Globus pallidus (tissue), 1 donor: ENCODE results near the gene BPTF.
"Not testable (repeated sequence)": the region's sequence is repeated elsewhere in the genome, so short reads cannot be mapped to it uniquely, and the experiment has no call there.

Experiments
- DNase-seq: peaks from one replicate; pipeline ENCODE4 v3.0.0-alpha.2; 2015; ENCODE audit warnings: low spot score

BPTF gene

DNA sequence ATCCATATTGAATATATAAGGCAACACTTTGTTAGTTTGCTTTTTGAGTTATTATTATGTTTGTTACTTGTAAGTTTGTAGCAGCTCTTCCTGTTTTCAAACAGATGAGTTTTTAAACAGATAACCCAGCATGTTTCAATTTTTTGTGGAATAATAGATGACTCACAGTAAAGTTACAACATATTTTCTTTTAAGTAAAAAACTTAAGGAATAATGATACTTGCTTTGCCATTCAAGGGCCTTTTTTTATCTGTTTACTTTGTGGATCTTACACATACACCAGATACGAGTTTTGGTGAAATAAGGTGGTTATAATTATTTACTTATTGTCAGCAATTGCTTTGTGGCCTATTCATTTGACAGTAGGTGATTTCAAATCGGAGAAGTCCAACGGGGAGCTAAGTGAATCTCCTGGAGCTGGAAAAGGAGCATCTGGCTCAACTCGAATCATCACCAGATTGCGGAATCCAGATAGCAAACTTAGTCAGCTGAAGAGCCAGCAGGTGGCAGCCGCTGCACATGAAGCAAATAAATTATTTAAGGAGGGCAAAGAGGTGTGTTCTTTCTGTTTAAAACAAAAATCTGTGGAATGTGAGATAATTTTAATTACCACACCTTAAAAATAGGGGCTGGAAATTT lies 66.3 kb downstream of the BPTF start:
- DNase-seq, result peak; percentile 12

DNA sequence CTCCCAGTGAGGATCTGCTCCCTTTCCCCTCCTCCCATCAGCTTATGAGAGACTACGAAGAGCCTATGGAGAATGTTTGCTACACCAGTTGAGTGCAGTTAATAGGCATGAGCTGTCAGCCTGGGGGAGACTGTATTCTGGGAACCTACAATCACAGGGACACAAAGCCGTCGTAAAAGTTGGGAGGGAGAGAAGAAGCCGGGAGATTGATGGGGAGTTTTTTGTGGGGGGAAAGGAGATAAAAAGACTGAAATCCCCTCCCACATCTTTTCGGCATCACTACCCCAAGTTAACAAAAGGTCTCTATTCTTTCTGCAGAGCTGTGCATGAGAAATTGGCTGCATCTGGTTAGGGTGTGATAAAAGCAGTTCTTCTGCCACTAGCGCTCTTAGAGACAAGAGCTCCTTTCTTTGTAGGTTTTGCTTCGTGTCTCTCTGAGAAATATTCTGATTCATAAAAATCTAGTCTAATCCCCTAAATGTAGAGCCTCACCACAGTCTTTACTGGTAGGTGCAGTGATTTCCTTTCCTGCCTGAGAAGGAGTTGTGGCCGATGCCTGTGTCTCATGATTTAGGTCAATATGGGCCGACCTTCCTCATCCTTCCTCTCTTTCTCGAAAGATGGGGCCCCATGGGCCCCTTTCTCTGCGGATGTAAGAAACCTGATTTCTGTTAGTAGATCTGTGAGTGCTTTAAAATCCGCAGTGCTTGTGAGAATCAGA lies 77.4 kb downstream of the BPTF start:
- peak; percentile 61 for DNase-seq

DNA sequence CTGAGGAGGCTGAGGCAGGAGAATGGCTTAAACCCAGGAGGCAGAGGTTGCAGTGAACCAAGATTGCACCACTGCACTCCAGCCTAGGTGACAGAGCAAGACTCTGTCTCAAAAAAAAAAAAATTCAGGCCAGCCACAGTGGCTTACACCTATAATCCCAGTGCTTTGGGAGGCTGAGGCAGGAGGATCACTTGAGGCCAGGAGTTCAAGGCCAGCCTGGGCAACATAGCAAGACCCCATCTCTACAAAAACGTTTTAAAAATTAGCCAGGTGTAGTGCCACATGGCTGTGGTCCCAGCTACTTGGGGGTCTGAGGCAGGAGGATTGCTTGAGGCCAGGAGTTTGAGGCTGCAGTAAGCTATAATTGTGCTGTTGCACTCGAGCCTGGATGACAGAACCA lies 80.0 kb downstream of the BPTF start:
- DNase-seq, result not testable (repeated sequence)

- DNase-seq, result not testable (repeated sequence)
Observed at GRCh38 chr17:67910117-67910803, 85.0 kb downstream of the BPTF start.

GRCh38 chr17:67911059-67911782 lies 85.9 kb downstream of the BPTF start:
- DNase-seq, result no peak

GRCh38 chr17:67912088-67912487 lies 86.8 kb downstream of the BPTF start:
- DNase-seq, result no peak

- no peak for DNase-seq
Observed at GRCh38 chr17:67912656-67913055, 87.4 kb downstream of the BPTF start.

DNA sequence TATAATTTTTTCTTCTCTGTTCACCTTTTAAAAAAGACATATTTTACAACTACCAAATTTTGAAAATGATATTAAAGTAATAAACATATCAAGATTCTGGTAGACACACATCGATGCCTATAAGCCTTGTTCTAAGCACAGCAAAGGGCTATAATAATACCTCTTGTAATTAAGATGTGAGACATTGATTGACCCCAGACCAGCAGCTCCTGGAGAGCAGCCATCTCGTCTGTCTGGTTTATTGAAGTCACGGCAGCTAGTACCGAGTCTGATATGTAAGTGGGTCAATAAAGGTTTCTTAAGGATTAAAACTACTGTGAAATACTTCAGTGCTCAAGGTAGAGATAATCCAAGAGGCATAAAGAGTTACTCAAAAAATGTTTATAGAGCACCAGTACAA lies 94.9 kb downstream of the BPTF start:
- DNase-seq, result no peak

DNA sequence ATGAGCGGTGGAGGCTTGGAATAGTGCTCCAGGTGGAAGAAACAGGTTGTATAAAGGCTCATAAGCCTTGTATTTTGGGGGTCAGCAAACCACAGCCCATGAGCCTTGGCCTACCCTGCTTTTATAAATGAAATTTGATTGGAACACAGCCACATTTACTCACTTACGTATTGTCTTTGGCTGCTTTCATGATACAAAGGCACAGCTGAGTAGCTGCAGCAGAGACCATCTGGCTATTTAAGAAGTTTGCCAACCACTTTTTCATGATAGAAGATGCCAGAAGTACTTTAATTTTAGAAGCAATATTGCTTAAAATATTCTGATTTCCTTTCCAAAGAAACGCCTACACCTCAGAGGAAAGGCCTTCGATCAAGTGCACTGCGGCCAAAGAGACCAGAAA lies 97.2 kb downstream of the BPTF start:
- DNase-seq, result peak; percentile 1

DNA sequence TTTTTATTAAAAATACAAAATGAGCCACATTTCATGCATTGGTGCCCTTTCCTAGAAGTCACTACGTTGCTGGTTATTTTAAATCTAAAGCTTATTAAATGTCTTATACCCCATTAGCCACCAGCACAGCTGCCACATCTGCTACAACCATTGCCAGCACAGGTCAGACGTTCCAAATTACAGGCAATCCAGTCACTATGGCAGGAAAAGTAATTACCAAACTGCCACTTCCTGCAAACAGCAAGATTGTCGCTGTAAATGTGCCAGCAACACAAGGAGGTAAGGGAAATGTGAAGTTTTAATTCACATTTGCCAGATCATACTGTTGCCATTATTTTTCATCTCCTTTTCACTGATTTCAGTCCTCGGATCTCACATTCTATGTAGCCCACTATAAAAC lies 103.5 kb downstream of the BPTF start:
- DNase-seq, result not testable (repeated sequence)

DNA sequence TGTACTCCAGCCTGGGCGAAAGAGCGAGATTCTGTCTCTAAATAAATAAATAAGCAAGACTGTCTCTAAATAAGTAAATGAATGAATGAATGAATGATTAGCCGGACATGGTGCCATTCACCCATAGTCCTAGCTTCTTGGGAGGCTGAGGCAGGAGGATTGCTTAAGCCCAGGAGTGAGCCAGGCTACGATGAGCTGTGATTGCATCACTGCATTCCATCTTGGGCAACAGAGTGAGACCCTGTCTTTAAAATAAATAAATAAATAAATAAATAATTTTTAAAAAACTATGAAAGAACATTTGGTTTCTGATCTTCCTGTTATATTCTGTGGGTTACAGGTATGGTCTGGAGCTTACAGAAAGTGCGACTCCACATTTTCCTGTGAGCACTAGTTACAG lies 105.9 kb downstream of the BPTF start:
- DNase-seq, result no peak

DNA sequence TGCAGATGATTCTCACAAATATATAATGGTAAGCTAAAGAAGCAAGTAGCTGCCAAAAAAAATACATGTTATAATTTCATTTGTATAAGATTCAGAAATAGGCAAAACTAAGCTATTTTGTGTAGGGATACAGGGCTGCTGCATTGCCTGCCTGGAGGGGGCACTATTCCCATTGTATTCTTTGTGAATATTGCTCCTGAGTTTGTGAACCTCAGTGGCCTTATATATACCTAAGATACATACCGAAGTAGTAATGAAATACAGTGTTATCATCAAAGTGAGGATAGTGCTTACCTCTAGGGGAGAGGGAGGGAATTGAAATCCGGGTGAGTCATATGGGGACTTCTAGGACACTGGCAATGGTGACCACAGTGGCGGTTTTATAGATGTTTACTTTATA lies 117.5 kb downstream of the BPTF start:
- no peak for DNase-seq

GRCh38 chr17:67944035-67944434 lies 118.7 kb downstream of the BPTF start:
- no peak for DNase-seq

DNA sequence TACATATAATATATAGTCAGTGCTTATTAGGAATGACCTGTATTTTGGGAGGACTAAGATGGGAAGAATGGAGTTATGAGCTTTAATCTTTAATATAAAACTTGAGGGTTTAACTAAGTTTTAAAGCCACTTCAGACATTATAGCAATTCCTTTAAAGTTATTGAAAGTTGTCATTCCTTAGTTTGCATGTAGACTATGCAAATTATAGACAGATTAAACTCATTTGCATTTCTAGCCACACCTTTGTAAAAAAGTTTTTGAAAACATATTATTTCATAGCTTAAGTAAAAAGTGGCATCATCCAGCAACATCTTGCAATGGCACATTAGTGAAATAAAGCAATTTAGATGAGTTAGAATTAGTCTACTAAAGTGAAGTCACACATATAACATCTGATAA lies 121.2 kb downstream of the BPTF start:
- no peak for DNase-seq

- DNase-seq, result no peak
Observed at GRCh38 chr17:67947325-67947813, 122.1 kb downstream of the BPTF start.

- DNase-seq, result no peak
Observed at GRCh38 chr17:67950945-67951344, 125.6 kb downstream of the BPTF start.

- DNase-seq, result no peak
Observed at GRCh38 chr17:67959510-67959909, 134.2 kb downstream of the BPTF start.

DNA sequence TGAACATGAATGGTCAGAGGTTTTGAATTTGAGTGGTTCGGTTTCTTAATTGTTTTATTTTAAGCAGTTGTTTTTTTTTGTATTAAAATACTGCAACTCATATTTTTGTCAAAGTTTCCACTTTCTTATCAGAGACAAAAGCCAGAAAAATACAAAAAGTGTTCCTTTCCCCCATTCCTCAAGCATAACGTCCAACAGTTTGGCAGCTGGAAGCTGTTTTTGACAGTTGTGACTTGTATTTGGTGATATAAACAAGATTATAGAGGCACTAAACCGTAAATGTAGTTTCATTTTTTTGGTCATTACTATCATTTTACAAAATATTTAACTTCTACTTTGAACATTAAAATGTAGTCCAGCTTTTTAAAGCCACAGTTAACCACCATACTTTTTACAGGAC lies 135.0 kb downstream of the BPTF start:
- not testable (repeated sequence) for DNase-seq

DNA sequence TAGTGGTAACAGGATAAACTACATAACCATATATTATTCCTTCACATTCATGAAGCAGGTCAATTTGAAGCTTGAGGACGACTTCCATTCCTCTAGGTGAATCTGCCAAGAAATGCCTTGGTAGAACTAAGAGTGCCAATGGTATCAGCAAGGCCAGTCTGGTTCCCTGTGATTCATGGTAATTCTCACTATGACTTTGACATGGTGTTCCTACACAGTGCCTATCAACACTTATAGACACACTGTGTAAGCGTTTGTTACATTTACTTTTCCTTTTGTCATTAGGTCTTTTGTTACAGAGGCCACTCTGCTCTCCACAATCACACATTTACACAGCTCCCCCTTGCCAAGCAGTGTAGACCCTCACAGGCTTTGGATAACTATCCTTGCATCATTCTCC lies 136.9 kb downstream of the BPTF start:
- not testable (repeated sequence) for DNase-seq

- peak; percentile 77 for DNase-seq
Observed at GRCh38 chr17:67963145-67963572, 137.9 kb downstream of the BPTF start.

GRCh38 chr17:67970783-67971182 lies 145.5 kb downstream of the BPTF start:
- no peak for DNase-seq

- no peak for DNase-seq
Observed at GRCh38 chr17:67974185-67974584, 148.9 kb downstream of the BPTF start.
